H1 (cell line): ENCODE results near the gene EIF2S1. TPM values are rescaled to one million over a fixed set of nuclear protein-coding genes. Genes with fewer than 3 reads are reported as not detected.

Source experiments
- BCL11A ChIP-seq, 2 experiments: IDR thresholded peaks; one replicate each; pipeline ENCODE4 v1.6.1; 2011; ENCODE audit warnings: low read depth in 2 of 2, low read length in 2 of 2, mild to moderate bottlenecking in 2 of 2
- BRCA1 ChIP-seq: IDR thresholded peaks from 2 replicates; pipeline ENCODE4 v1.6.1; 2012; ENCODE audit warnings: low read depth, low read length, improper control_type of control experiment
- CHD1 ChIP-seq: IDR thresholded peaks from 2 replicates; pipeline ENCODE4 v1.6.1; 2012; ENCODE audit warnings: low read depth, low read length, improper control_type of control experiment
- CREB1 ChIP-seq: IDR thresholded peaks from 2 replicates; pipeline ENCODE4 v1.6.1; 2012; ENCODE audit warnings: inconsistent platforms
- CTBP2 ChIP-seq: IDR thresholded peaks from 2 replicates; pipeline ENCODE4 v1.7.0; 2011; ENCODE audit warnings: borderline replicate concordance, mild to moderate bottlenecking, moderate library complexity, mixed read lengths, low read length; ENCODE audit not compliant: insufficient read depth, insufficient read length
- E2F6 ChIP-seq: IDR thresholded peaks from 2 replicates; pipeline ENCODE4 v1.6.1; 2012; ENCODE audit warnings: inconsistent platforms
- EGR1 ChIP-seq: IDR thresholded peaks from 2 replicates; pipeline ENCODE4 v1.6.1; 2011; ENCODE audit warnings: low read depth, low read length, borderline replicate concordance
- FOSL1 ChIP-seq: IDR thresholded peaks from 2 replicates; pipeline ENCODE4 v1.6.1; 2011; ENCODE audit warnings: mild to moderate bottlenecking, low read depth, low read length, moderate library complexity; ENCODE audit not compliant: insufficient read depth
- GABPA ChIP-seq: IDR thresholded peaks from 2 replicates; pipeline ENCODE4 v1.6.1; 2011; ENCODE audit warnings: mild to moderate bottlenecking, low read length, moderate library complexity, borderline replicate concordance; ENCODE audit not compliant: insufficient read depth
- HDAC6 ChIP-seq: IDR thresholded peaks from one replicate; pipeline ENCODE4 v1.7.1; 2012; ENCODE audit warnings: low read depth, mild to moderate bottlenecking, inconsistent platforms, low read length, moderate library complexity
- JUND ChIP-seq: IDR thresholded peaks from 2 replicates; pipeline ENCODE4 v1.6.1; 2011; ENCODE audit warnings: mild to moderate bottlenecking, improper control_type of control experiment, low read length
- KDM1A ChIP-seq: fragments of 200-600, 300-600 bp; sonication (generic); IDR thresholded peaks from 2 replicates; pipeline ENCODE4 v1.7.1; 2016; ENCODE audit warnings: mild to moderate bottlenecking, low read length, borderline replicate concordance
- KDM5A ChIP-seq: fragments of 200-600 bp; IDR thresholded peaks from 2 replicates; pipeline ENCODE4 v1.7.1; 2012; ENCODE audit warnings: mild to moderate bottlenecking, low read length, inconsistent platforms, mixed read lengths
- MAX ChIP-seq: IDR thresholded peaks from 2 replicates; pipeline ENCODE4 v1.6.1; 2012; ENCODE audit warnings: inconsistent platforms
- RAD21 ChIP-seq, 2 experiments: IDR thresholded peaks in 1 of 2; conservative IDR thresholded peaks in 1 of 2; 2 replicates each; pipeline ENCODE4 v1.6.1; 2011; ENCODE audit warnings: low read depth in 2 of 2, low read length in 2 of 2, improper control_type of control experiment in 1 of 2, inconsistent platforms in 1 of 2, mild to moderate bottlenecking in 1 of 2, moderate library complexity in 1 of 2
- SAP30 ChIP-seq: fragments of 300-600 bp; sonication (generic); IDR thresholded peaks from 2 replicates; pipeline ENCODE4 v1.7.1; 2012; ENCODE audit warnings: low read length, moderate library complexity, mild to moderate bottlenecking, inconsistent platforms; ENCODE audit not compliant: insufficient read depth, insufficient replicate concordance
- SIRT6 ChIP-seq: IDR thresholded peaks from one replicate; pipeline ENCODE4 v1.7.1; 2012; ENCODE audit warnings: low read length, inconsistent platforms
- SP2 ChIP-seq: IDR thresholded peaks from 2 replicates; pipeline ENCODE4 v1.6.1; 2012; ENCODE audit warnings: mild to moderate bottlenecking, low read length, inconsistent platforms
- SRF ChIP-seq: IDR thresholded peaks from 2 replicates; pipeline ENCODE4 v1.6.1; 2011; ENCODE audit warnings: mild to moderate bottlenecking, low read depth, low read length, moderate library complexity
- SUZ12 ChIP-seq: fragments of 200-600 bp; sonication (generic); IDR thresholded peaks from 2 replicates; pipeline ENCODE4 v1.6.1; 2012; ENCODE audit warnings: mild to moderate bottlenecking, inconsistent platforms, low read length, moderate library complexity, mixed read lengths
- TBP ChIP-seq: IDR thresholded peaks from 2 replicates; pipeline ENCODE4 v1.6.1; 2011; ENCODE audit warnings: low read depth, low read length, improper control_type of control experiment
- polyA plus RNA-seq, 7 experiments: library from polyadenylated mRNA; depleted of rRNA in 3 of 7; stranded (reverse) in 5 of 7; unstranded in 2 of 7; fragments of >200 nt in 5 of 7; fragments of 200-250 nt in 2 of 7; gene quantifications; 1 replicate in 5 of 7; 2 replicates in 1 of 7; 4 replicates in 1 of 7; pipeline versions ENCODE4 v1.2.1 to v1.2.3, GENCODE V29; 2011 to 2013; ENCODE audit warnings: missing spikeins in 2 of 7, mixed read lengths in 2 of 7
- total RNA-seq: library from RNA; stranded (reverse); fragmentation: NEBNext Ultra II Directional; extraction: Animal tissue kit (Norgen Biotek cat#: 25700); gene quantifications from 2 replicates; pipeline ENCODE4 v1.2.1, GENCODE V29; 2021
- TF ChIP-seq, protein P1 (sequence below): IDR thresholded peaks from 2 replicates; pipeline ENCODE4 v1.6.1; 2011; ENCODE audit warnings: low read length, improper control_type of control experiment

The EIF2S1 gene
- total and polyA plus RNA-seq, 2 of the 8 experiments (the other 6 are each of a cell fraction or from before 2014, with no cell fraction given), result 35.1 to 146 TPM

DNA sequence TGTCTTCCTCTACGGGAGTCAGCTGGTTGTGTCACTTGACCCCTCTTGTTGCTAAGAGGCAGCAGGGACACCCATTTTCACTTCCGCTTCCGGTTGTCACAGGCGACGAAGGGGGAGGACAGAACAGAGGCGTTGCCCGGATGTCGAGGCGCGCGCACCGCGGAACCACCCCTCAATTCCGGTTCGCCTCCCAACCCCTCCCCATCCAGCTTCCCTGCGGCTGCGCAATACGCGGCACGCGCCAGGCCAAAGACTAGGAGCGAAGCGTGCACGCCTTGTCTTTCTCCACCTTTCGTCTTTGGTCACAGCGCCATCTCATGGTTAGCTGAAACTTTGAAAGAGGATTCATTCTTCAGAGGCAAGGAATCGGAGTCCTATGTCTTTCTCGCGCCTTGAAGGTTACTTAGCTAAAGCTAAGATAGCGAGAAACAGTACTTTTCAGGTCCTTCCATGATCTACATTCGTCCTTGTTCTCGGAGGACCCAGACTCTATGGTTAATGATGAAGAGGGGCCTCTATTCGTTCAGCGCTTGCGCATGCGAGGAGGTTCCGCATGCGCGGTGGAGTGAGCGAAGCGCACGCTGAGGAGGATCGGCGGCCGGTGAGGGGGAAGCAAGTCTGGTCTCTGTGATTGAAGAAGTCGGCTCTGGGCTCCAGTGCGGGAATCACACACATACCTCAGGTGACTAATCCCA, at the start of gene EIF2S1, which contains the start of gene ATP6V1D (continued):
- TF ChIP-seq SP2 (peak; percentile 99), SIRT6 (no peak), KDM5A (peak; percentile 84; the same call in 1 of the 2 replicates), JUND (no peak), GABPA (peak; percentile 95), FOSL1 (peak; percentile 75; the same call in 1 of the 2 replicates), MAX (peak; percentile 92), TBP (peak; percentile 82), SUZ12 (no peak), SRF (no peak), BRCA1 (no peak), CTBP2 (no peak), E2F6 (peak; percentile 61), RAD21 (IDR thresholded peaks at IDR 0.05 in 1 of 2, conservative IDR thresholded peaks at IDR 0.05 in 1 of 2; ENCODE audit: low read depth in 2 of 2, low read length in 2 of 2) (peak in 1 of 2 experiments; percentile 33; a peak in 3 of 4 replicates), HDAC6 (no peak), KDM1A (no peak), CREB1 (peak; percentile 65; the same call in 1 of the 2 replicates), EGR1 (no peak; the same call in none of the 2 replicates), BCL11A (IDR thresholded peaks at IDR 0.05; ENCODE audit: low read depth in 2 of 2, low read length in 2 of 2) (no peak), CHD1 (no peak), SAP30 (peak; percentile 92)
- TF ChIP-seq, protein P1, sequence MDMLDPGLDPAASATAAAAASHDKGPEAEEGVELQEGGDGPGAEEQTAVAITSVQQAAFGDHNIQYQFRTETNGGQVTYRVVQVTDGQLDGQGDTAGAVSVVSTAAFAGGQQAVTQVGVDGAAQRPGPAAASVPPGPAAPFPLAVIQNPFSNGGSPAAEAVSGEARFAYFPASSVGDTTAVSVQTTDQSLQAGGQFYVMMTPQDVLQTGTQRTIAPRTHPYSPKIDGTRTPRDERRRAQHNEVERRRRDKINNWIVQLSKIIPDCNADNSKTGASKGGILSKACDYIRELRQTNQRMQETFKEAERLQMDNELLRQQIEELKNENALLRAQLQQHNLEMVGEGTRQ, result peak; percentile 78
